Islet precursor cell (in vitro differentiated cells): Measurements from ENCODE around the gene MAP2K5.

Source experiments
- DNase-seq: peaks from one replicate; pipeline ENCODE4 v3.0.0-alpha.2; 2018

MAP2K5 gene

GRCh38 chr15:67560320-67560719 is 17.8 kb downstream of the MAP2K5 start:
- no peak for DNase-seq

DNA sequence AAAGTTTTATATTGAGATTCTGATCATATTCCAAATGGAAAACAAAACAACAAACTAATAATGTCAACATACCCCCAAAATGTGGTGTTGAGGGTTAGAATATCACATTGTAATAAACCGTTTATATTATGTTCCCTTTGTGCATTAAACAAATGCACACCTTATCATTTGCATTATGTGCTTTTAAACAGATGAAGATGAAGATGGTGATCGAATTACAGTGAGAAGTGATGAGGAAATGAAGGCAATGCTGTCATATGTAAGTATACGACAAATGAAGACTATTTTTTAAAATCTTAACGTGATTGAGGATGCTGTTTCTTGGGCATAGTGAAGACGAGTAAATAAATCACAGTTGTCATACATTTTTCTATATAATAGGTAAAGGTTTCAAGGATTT is 20.6 kb downstream of the MAP2K5 start:
- no peak for DNase-seq

GRCh38 chr15:67564021-67564967 is 21.8 kb downstream of the MAP2K5 start:
- DNase-seq: no peak

- no peak for DNase-seq
These were observed 22.5 kb downstream of the MAP2K5 start for GRCh38 chr15:67564968-67565345.

GRCh38 chr15:67569668-67570067 is 27.2 kb downstream of the MAP2K5 start:
- DNase-seq: no peak

- no peak for DNase-seq
These were observed 28.6 kb downstream of the MAP2K5 start for GRCh38 chr15:67570875-67571647.

DNA sequence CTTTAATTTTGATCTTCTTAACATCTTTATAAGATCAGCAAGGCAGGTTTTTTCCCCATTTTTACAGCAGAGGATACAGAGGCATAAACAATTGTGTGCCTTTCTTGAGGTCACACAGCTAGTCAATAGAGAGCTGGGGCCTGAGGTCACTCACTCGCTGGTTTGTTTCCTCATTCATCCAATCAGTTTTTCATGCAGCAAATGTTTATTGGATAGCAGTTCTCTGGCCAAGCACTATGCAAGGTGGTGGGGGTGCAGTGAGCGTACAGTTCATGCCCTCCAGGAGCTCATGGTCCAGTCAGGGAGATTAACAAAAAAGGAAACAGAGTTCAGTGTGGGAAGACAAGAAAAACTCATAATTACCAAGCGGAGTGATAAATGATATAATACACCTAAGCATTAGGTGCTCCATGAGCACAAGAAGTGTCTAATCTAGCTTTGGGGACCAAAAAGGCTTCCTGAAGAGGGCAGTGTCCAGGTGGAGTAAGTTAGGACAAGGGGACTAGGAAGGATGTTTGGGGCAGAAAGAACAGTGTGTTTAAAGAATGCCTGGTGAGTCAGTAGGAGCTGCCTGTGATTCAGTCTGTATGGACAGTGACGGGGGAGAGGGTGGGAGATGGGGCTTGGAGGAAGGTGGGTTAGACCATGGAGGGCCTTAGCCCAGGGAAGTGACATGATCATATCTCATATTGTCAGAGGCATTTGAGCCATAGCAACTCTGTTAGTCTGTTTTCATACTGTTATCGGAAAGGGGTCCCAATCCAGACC is 29.3 kb downstream of the MAP2K5 start:
- DNase-seq: no peak

DNA sequence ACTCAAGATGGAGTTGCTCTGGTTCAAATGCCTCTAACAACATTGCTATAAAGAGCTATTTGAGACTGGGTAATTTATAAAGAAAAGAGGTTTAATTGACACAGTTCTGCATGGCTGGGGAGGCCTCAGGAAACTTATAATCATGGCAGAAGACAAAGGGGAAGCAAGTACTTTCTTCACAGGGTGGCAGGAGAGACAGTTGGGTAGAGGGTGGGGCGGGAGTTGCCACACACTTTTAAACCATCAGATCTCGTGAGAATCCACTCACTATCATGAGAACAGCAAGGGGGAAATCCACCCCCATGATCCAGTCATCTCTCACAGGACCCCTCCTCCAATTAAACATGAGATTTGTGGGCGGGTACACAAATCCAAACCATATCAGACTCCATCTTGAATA is 30.7 kb downstream of the MAP2K5 start:
- no peak for DNase-seq

GRCh38 chr15:67575039-67575502 is 32.6 kb downstream of the MAP2K5 start:
- DNase-seq: no peak

DNA sequence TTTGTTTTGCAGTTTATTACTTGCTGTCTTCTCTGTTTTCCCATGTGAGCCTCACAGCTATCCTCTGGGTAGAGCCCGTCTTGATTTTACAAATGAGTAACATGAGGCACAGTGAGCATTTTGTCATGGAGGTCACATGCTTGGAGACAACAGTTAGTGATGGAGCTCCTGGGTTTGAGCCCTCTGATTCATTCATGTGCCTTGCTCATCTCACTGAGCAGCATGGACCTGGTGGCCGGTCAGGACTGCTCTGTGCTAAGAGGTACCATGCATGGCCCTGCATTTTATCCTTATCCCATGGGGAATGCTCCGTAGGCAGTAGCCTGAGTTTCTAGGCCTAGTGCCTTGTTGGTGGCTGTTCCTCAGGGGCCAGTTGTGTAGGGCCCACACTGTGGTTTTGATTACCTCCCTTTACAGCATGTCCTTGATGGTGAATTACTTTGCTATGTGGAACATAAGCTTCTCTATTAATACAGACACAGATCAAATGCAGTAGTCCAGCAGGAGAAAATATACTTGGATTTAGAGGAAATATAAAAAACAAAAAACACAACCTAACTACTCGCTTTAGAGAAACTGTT is 35.6 kb downstream of the MAP2K5 start:
- DNase-seq: no peak

- no peak for DNase-seq
These were observed 36.7 kb downstream of the MAP2K5 start for GRCh38 chr15:67579164-67579563.

DNA sequence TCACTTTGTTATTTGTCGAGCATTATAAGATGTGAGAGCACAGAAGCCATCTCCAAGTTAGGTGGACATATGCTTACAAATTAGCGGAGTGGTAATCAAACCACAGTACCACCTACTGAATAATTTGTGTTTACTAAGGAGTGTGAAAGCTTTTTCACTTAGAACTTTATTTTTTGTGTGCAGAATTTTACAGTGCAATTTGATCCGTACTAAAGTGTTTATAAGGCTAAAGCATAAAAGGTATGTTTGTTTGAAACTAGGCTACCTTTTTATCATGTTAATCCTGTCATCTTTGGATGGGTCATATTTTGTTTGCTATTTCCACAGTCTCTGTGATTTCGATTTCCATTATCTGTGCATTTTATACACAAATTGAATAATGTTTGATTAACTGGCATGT is 37.5 kb downstream of the MAP2K5 start:
- no peak for DNase-seq

DNA sequence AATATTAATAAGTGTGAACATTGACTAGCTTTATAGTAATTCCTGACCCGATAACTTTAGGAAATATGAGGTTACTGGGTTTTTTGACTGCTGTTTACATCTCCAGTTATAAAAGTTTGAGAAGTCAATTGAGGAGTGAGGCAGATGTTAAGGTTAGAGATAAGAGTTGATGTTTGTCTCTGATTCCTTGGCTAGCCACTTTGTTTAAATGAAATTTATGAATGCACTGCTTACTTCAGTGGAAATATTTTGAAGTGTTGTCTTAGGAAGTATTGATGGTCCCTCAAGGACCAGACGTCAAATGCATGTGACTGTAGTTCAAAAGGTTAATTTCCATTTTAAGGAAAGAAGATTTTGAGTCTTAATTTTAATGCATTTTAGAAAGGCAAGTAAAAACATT is 41.7 kb downstream of the MAP2K5 start:
- no peak for DNase-seq

- no peak for DNase-seq
These were observed 43.2 kb downstream of the MAP2K5 start for GRCh38 chr15:67585681-67586080.

DNA sequence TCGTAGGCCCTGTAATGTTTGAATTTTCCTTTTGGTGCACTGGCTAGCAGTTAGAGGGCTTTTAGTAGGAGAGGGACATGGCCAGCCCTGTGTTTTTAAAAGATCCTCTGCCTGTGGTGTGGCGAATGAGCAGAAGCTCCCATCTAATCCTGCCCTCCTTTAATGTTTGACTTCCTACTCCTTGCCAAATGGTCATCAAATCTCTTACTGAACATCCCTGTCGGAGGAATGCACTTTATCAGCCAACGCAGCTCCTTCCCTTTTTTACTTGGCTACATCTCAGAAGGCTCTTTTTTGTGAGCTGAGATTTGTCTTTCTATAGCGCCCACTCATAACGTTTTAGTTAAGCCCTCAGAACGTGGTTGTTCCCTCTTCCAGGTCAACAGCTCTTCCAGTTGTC is 44.8 kb downstream of the MAP2K5 start:
- no peak for DNase-seq

DNA sequence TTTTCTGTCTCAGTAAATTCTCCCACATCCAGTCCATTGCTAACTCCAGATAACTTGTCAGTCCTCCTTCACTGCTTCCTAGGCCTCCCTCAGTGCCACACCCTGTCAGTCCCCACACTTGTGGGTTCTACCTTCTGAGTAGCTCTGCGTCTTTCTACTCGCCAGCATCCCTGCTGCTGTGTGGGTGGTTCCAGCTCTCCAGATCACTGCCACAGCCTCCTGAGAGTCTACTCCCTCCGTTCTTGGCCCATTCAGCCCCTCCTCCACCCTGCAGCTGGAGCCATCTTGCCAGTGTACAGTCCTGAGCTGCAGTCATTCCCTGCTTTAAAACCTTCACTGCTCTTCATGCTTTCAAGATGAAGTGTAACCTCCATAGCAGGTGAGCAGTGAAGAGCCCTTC is 45.3 kb downstream of the MAP2K5 start:
- no peak for DNase-seq

DNA sequence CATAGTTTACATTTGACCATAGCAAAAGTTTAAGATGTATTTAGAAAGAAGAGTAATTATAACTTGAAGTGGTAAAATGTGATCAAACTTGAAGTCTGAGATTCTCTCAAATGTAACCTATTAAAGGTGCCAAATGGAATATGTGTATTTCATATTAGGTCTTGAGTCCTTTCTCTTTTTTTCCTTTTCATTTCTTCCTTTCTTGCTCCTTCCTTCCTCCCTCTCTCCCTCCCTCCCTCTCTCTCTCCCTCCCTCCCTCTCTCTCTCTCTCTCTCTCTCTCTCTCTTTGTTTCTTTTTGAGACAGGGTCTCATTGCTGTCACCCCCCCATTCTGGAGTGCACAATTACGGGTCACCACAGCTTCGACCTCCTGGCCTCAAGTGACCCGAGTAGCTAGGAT is 47.7 kb downstream of the MAP2K5 start:
- no peak for DNase-seq

- no peak for DNase-seq
These were observed 49.7 kb downstream of the MAP2K5 start for GRCh38 chr15:67592245-67592644.

- no peak for DNase-seq
These were observed 51.1 kb downstream of the MAP2K5 start for GRCh38 chr15:67593562-67593961.

GRCh38 chr15:67594770-67595169 is 52.3 kb downstream of the MAP2K5 start:
- DNase-seq: no peak

DNA sequence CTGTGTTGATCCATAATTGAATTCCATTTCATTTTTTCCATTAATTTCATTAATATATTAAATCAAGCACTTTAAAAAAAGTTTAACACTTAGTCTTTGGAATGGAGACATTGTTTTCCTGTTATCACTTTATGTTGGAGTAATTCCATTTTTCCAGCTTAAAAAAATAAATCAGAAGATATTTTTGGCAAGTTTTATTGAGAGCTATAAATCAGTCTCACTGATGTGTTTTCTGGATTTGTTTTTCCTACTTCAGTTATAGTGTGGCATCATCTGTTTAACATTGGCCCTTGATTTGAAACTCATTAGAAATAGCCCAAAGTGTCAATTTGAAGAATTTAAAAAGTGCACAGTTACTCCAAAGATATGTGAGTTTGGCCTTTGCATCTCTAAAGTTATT is 53.1 kb downstream of the MAP2K5 start:
- no peak for DNase-seq

DNA sequence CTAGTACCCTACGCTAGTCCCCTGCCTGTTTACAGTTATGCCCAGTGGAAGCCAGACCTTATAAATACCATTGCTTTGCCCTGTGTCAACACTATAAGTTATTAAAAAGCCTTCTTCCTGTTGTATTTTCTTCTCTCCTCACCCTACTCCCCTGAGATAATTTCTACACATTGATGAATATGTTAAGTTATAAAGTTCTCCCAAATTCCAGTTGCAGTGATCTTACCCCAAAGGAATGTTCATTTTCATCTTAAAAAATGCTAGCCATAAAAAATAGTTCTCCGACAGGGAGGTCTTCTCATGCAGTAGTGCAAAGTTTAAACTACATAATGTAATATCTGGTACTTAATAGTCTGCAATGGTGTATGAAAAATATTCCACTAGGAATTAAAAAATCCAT is 58.6 kb downstream of the MAP2K5 start:
- DNase-seq: no peak

DNA sequence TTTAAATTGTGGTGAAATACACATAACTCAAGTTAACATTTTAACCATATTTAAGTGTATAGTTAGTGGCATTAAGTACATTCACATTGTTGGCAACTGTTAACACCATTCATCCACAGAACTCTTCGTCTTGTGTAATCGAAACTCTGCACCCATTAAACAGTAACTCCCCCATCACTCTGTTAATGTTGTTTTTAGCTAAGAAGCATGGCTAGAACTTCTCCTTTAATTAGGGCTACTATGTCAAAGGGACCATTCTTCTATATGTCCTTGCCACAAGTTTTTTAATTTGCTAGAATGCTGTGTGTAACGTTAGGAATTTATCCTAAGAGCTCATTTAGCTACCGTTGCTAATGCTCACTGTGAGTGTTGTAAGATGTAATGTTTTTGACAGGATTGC is 60.6 kb downstream of the MAP2K5 start:
- no peak for DNase-seq
